GM10847 (cell line): Measurements from ENCODE around the gene CCNF.

Source experiments
- POLR2A ChIP-seq: IDR thresholded peaks from 2 replicates; pipeline ENCODE4 v1.6.1; 2011; ENCODE audit not compliant: insufficient read length; ENCODE audit errors: extremely low read depth

CCNF gene

GRCh38 chr16:2472488-2472864 is 43.2 kb downstream of the CCNF start:
- TF ChIP-seq POLR2A = no peak

DNA sequence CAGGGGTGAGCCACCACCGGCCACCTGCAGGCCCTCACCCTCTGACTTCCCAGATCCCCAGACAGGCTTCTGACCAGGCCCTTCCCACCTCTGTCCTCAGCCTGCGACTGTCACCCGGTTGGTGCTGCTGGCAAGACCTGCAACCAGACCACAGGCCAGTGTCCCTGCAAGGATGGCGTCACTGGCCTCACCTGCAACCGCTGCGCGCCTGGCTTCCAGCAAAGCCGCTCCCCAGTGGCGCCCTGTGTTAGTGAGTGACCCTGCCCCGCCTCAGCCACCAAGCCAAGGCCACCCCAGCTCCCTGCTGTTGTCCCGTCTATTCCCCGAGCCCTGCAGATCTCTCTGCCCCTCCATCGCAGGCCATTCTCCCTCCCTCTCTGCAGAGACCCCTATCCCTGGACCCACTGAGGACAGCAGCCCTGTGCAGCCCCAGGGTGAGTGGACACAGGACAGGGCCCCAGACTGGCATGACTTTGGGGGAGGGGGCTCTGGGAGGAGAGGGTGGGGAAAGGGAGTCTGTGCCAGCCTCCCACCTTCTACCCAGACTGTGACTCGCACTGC is 43.7 kb downstream of the CCNF start:
- TF ChIP-seq POLR2A = no peak

DNA sequence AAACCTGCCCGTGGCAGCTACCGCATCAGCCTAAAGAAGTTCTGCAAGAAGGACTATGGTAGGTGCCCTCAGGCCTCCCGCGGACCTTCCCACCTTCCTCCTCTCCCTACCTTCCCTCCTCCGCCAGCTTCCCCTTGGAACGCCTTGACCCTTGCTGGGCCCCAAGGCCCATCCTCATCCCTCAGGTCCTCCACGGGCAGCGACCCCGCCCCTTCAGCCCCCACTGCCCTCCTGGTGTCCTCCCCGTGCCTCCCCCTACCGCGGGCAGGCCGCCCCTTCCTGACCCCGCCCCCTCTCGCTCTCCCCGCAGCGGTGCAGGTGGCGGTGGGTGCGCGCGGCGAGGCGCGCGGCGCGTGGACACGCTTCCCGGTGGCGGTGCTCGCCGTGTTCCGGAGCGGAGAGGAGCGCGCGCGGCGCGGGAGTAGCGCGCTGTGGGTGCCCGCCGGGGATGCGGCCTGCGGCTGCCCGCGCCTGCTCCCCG is 44.2 kb downstream of the CCNF start:
- TF ChIP-seq POLR2A = no peak

- TF ChIP-seq POLR2A = no peak
These were observed 45.0 kb downstream of the CCNF start for GRCh38 chr16:2473999-2474876.

- TF ChIP-seq POLR2A = peak; percentile 88
These were observed 45.7 kb downstream of the CCNF start, which contains the start of gene TBC1D24 for GRCh38 chr16:2474877-2475412. Gene TBC1D24 (plus strand): TSS chr16:2475127. CDS start chr16:2496149, 21,022 bp downstream.

DNA sequence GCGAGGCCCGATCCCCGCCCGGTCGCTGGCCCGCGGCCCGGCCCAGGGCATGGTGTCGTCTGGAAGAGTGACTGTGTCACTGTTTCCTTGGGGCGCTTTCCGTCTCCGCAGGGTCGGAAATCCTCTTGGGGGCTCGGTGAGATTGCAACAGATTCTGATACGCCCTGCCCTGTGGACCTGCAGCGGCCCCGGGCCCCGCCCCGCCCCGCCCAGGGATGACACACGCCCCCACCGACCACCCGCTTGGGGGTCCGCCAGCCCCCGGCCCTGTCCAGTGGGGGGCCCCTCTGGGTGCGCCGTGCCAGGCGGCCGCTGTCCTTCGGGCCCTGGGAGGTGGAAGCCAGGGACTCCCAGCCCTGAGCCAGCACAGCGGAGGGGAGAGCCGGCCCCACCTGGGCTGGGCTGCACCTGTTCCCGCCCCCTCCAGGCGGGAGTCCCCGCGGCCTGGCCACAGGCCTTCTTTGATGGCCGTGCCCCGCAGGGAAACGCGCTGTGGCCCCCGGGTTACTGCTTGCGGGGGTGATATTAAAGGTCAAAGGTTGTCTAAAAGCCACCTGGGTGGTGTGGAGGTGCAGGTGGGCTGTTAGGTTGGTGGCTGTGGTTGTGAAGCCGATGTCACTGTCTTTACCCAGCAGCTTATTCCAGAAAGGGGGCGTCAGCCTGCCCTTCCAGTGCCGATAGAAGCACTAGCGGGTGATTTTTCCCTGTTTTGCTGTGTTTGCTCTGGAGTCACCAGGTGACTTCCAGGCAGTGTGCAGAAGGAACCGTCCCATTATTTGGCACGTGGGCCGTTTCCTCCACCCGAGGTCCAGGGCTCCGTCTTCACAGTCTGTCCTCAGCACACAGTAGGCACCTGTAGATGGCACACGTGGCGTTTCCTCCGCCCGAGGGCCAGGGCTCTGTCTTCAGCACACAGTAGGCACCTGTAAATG is 46.4 kb downstream of the CCNF start:
- TF ChIP-seq POLR2A = no peak

- TF ChIP-seq POLR2A = no peak
These were observed 47.1 kb downstream of the CCNF start for GRCh38 chr16:2476345-2476720.

GRCh38 chr16:2476741-2477140 is 47.5 kb downstream of the CCNF start:
- TF ChIP-seq POLR2A = no peak

- TF ChIP-seq POLR2A = no peak
These were observed 48.1 kb downstream of the CCNF start for GRCh38 chr16:2477327-2477726.

DNA sequence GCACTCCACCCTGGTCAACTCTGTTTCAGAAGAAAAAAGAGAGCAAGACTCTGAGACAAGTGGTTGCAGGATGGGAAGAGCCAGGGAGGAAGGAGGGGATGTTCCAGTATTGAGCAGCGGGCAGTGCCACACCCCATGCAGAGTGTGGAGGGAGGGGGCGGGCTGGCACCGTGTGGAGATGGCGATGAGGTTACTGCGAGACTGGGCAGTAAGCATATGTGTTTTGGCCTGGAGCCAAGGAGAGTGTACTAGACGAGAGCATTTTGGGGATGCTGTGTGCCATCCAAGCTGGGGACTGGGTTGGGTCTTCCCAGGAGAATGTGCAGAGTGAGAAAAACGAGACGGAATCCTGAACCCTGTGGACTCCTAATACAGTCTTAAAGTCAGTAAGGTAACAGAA is 49.0 kb downstream of the CCNF start:
- TF ChIP-seq POLR2A = no peak

DNA sequence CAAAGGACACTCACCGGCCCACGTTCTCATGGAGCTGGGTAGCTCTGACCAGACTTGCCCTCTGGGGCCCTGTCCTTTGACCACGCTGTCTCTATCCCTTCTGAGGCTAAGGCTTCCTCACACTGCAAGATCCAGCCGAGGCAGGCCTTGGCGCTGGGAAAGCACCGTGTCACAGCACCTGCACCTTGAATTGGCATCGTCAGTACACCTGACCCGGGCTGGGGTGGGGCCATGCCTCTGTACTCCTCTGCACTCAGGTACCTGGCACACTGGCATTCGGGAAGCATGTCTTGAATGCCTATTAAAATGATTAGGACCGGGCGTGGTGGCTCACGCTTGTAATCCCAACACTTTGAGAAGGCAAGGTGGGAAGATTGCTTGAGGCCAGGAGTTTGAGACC is 51.7 kb downstream of the CCNF start:
- no peak for TF ChIP-seq POLR2A

- TF ChIP-seq POLR2A = no peak
These were observed 52.4 kb downstream of the CCNF start for GRCh38 chr16:2481676-2482075.

DNA sequence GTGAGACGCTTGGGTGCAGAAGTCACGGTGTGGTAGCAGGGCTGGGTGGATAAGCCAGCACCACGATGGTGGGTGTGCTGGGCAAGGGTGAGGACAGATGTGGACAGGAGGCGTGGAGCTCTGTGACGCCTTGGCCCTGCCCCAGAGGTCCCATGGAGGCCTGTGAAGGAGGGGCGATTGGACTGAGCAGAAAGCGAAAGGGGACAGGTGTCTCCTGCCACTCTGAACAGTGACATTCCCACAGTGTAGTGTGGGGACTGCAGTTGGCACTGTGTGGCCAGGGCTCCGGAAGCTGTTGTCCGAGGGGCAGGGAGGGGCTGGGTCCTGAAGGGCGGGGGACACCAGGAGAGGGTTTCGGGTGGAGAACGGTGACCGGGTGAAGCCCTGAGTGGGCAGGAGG is 53.0 kb downstream of the CCNF start:
- no peak for TF ChIP-seq POLR2A

GRCh38 chr16:2482708-2483534 is 53.7 kb downstream of the CCNF start:
- no peak for TF ChIP-seq POLR2A

- TF ChIP-seq POLR2A = no peak
These were observed 55.0 kb downstream of the CCNF start for GRCh38 chr16:2483939-2484897.
